Measurements from ENCODE around the gene KPNA1.
"Not testable (repeated sequence)": the region's sequence is repeated elsewhere in the genome, so short reads cannot be mapped to it uniquely, and the experiment has no call there.

The KPNA1 gene

DNA sequence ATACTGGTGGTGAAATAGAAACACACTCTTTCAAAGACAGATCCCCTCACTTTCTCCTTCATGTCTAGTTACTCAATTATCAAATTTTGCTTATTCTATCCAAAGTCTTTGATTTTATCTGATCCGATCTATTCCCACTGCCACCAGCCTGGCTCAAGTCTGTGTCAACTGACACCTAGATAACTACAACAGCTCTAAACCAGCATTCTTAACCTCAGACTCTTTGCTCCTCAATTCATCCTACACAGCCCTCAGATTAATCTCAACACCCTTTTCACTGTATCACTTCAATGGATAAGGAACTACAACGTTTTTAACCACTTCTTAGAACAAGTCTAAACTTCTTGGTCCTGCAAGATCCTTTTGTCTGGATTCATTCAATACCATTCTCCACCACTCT, 9.1 kb downstream of the KPNA1 start:
- no peaks in the 10 kb centered on the region for H3K36me3 ChIP-seq (ENCODE audit: control insufficient read depth, insufficient read depth, low read length)
- H3K27ac ChIP-seq (ENCODE audit: low read depth, low read length) = no peak overlapping the region
- H3K27me3 ChIP-seq (ENCODE audit: control insufficient read depth, insufficient read depth, low read length) = no peaks in the 10 kb centered on the region
- peaks cover 30% of the 10 kb centered on the region for H3K4me1 ChIP-seq (ENCODE audit: control insufficient read depth, insufficient read depth, low read length)
- no peak overlapping the region for H3K9ac ChIP-seq (ENCODE audit: low read length)
- H3K9me3 ChIP-seq (ENCODE audit: control insufficient read depth, insufficient read depth, low read depth, low read length) = no peaks in the 10 kb centered on the region; the same call in 1 of the 2 replicates
- H3K4me3 ChIP-seq (ENCODE audit: low read depth, low read length) = no peak overlapping the region

DNA sequence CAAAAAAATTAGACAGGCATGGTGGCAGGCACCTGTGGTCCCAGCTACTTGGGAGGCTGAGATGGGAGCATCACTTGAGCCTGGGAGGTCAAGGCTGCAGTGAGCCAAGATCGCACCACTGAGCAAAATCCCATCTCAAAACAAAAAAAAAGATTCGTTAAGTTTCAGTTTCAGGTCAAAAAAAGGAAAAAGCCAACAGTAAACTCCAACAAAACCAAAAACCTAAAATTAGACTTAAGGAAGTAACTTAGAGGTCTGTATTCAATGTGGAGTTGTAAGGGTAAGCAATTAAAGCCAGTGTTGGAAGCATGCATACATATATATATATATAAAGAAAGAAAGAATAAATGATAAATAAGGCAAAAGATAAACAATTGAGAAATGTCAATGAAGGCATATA, 11.8 kb downstream of the KPNA1 start:
- H3K36me3 ChIP-seq (ENCODE audit: control insufficient read depth, insufficient read depth, low read length) = no peaks in the 10 kb centered on the region
- no peaks in the 10 kb centered on the region for H3K27me3 ChIP-seq (ENCODE audit: control insufficient read depth, insufficient read depth, low read length)
- H3K9ac ChIP-seq (ENCODE audit: low read length) = no peak overlapping the region
- H3K4me1 ChIP-seq (ENCODE audit: control insufficient read depth, insufficient read depth, low read length) = peaks cover 24% of the 10 kb centered on the region; the same call in 1 of the 2 replicates
- no peaks in the 10 kb centered on the region; the same call in 1 of the 2 replicates for H3K9me3 ChIP-seq (ENCODE audit: control insufficient read depth, insufficient read depth, low read depth, low read length)
- no peak overlapping the region for H3K4me3 ChIP-seq (ENCODE audit: low read depth, low read length)
- no peak overlapping the region for H3K27ac ChIP-seq (ENCODE audit: low read depth, low read length)

DNA sequence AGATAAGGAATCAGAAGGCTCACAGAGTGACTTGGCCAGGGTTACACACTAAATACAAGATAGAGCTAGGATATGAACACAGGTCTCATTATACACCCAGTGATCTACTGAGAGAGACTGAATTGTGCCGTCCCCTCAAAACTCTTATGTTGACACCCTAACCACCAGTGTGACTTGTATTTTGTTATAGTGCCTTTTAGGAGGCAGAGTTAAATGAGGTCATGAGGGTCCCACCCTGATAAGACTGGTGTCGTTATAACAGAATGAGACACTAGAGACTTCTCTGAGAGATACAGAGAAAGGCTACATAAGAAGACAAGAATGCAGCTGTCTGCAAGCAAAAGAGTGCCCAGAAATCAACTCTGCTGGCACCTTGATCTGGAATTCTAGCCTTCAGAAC, 12.6 kb downstream of the KPNA1 start:
- Histone ChIP-seq H3K36me3 (ENCODE audit: control insufficient read depth, insufficient read depth, low read length) (no peaks in the 10 kb centered on the region), H3K4me1 (ENCODE audit: control insufficient read depth, insufficient read depth, low read length) (peaks cover 27% of the 10 kb centered on the region; the same call in 1 of the 2 replicates), H3K4me3 (ENCODE audit: low read depth, low read length) (no peak overlapping the region), H3K9me3 (ENCODE audit: control insufficient read depth, insufficient read depth, low read depth, low read length) (no peaks in the 10 kb centered on the region; the same call in 1 of the 2 replicates), H3K27ac (ENCODE audit: low read depth, low read length) (no peak overlapping the region), H3K9ac (ENCODE audit: low read length) (no peak overlapping the region), H3K27me3 (ENCODE audit: control insufficient read depth, insufficient read depth, low read length) (no peaks in the 10 kb centered on the region)

DNA sequence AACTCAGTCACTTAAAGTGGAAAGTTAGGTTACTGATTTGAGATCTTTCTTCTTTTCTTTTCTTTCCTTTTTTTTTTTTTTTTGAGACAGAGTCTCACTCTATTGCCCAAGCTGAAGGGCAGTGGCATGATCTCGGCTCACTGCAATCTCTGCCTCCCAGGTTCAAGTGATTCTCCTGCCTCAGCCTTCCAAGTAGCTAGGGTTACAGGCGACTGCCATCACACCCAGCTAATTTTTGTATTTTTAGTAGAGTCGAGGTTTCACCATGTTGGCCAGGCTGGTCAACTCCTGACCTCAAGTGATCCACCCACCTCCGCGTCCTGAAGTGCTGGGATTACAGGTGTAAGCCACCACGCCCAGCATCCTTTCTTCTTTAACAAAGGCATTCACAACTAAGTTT, 13.8 kb downstream of the KPNA1 start:
- not testable (repeated sequence) for H3K9me3 ChIP-seq (ENCODE audit: control insufficient read depth, insufficient read depth, low read depth, low read length); H3K27me3 ChIP-seq (ENCODE audit: control insufficient read depth, insufficient read depth, low read length); H3K36me3 ChIP-seq (ENCODE audit: control insufficient read depth, insufficient read depth, low read length); H3K4me3 ChIP-seq (ENCODE audit: low read depth, low read length); H3K27ac ChIP-seq (ENCODE audit: low read depth, low read length); H3K9ac ChIP-seq (ENCODE audit: low read length)
- H3K4me1 ChIP-seq (ENCODE audit: control insufficient read depth, insufficient read depth, low read length) = peaks cover 37% of the 10 kb centered on the region; the same call in 1 of the 2 replicates

DNA sequence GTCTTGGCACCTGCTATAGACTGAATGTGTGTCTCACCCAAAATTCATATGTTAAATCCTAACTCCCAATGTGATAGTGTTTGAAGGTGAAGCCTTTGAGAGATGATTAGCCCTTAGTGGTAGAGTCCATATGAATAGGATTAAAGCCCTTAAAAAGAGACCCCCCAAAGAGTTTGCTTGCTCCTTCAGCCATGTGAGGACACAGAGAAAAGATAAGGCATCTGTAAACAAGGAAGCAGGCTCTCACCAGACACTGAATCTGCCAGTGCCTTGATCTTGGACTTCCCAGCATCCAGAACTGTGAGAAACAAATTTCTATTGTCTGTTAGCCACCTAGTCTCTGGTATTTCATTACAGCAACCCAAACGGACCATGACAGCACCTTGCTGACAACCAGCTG, 16.6 kb downstream of the KPNA1 start:
- H3K4me3 ChIP-seq (ENCODE audit: low read depth, low read length) = no peak overlapping the region
- H3K4me1 ChIP-seq (ENCODE audit: control insufficient read depth, insufficient read depth, low read length) = peaks cover 37% of the 10 kb centered on the region; the same call in 1 of the 2 replicates
- H3K9ac ChIP-seq (ENCODE audit: low read length) = no peak overlapping the region
- H3K9me3 ChIP-seq (ENCODE audit: control insufficient read depth, insufficient read depth, low read depth, low read length) = no peaks in the 10 kb centered on the region
- peaks cover 30% of the 10 kb centered on the region for H3K36me3 ChIP-seq (ENCODE audit: control insufficient read depth, insufficient read depth, low read length)
- no peak overlapping the region for H3K27ac ChIP-seq (ENCODE audit: low read depth, low read length)
- no peaks in the 10 kb centered on the region for H3K27me3 ChIP-seq (ENCODE audit: control insufficient read depth, insufficient read depth, low read length)

DNA sequence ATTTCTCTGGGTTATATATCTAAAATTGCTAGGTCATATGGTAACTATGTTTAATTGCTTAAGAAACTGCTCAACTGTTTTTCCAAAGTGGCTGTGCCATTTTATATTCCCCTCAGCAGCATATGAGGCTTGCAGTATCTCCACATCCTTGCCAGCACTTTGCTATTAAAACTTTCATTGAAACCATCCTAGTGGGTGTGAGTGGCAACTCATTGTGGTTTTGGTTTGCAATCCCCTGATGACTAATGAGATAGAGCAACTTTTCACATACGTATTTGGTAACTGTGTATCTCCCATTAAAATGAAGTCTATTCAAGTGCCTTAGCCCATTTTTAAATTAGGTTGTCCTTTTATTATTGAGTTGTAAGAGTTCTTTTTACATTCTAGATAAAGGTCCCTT, 17.3 kb downstream of the KPNA1 start:
- Histone ChIP-seq H3K27me3 (ENCODE audit: control insufficient read depth, insufficient read depth, low read length) (no peaks in the 10 kb centered on the region), H3K9ac (ENCODE audit: low read length) (no peak overlapping the region), H3K27ac (ENCODE audit: low read depth, low read length) (no peak overlapping the region), H3K4me3 (ENCODE audit: low read depth, low read length) (no peak overlapping the region), H3K4me1 (ENCODE audit: control insufficient read depth, insufficient read depth, low read length) (peaks cover 36% of the 10 kb centered on the region; the same call in 1 of the 2 replicates), H3K36me3 (ENCODE audit: control insufficient read depth, insufficient read depth, low read length) (peaks cover 38% of the 10 kb centered on the region), H3K9me3 (ENCODE audit: control insufficient read depth, insufficient read depth, low read depth, low read length) (no peaks in the 10 kb centered on the region)

DNA sequence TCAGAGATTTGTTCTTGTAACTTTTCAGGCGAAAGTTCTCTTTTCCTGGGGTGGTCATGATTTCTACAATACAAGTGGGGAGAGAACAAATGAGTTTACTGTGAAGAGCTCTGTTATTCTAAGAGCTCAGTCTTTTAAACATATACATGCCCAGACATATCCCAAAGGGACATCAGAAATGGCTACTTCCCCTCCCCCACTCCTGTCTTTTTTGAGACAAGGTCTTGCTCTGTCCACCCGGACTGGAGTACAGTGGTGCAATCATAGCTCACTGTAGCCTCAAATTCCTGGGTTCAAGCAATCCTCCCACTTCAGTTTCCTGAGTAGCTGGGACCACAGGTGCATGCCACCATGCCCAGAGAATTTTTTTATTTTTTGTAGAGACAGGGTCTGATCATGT, 18.2 kb downstream of the KPNA1 start:
- Histone ChIP-seq H3K4me3 (ENCODE audit: low read depth, low read length) (no peak overlapping the region), H3K4me1 (ENCODE audit: control insufficient read depth, insufficient read depth, low read length) (peaks cover 27% of the 10 kb centered on the region; the same call in 1 of the 2 replicates), H3K9me3 (ENCODE audit: control insufficient read depth, insufficient read depth, low read depth, low read length) (no peaks in the 10 kb centered on the region), H3K27ac (ENCODE audit: low read depth, low read length) (peak overlapping the region; percentile 78), H3K9ac (ENCODE audit: low read length) (peak overlapping the region; percentile 38), H3K36me3 (ENCODE audit: control insufficient read depth, insufficient read depth, low read length) (peaks cover 41% of the 10 kb centered on the region), H3K27me3 (ENCODE audit: control insufficient read depth, insufficient read depth, low read length) (no peaks in the 10 kb centered on the region)

DNA sequence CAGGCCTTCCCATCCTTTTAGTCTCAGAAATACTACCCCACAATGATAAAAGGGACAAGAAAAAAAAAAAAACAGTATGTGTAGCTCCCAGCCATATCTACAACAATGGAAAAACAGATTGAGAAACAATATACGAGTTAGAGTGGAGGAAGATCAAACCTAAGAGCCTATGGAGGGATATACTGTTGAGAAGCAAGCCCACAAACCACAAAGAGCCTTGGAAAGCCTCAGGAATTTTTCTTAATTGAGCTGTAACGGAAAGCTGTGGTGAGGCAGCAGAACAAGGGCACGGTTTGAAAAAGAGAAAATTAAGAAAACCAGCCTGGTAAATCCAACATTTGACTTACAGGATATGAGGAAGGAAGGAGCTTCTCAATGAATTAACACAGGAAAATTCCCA, 21.4 kb downstream of the KPNA1 start:
- Histone ChIP-seq H3K4me3 (ENCODE audit: low read depth, low read length) (no peak overlapping the region), H3K4me1 (ENCODE audit: control insufficient read depth, insufficient read depth, low read length) (peaks cover 16% of the 10 kb centered on the region), H3K27me3 (ENCODE audit: control insufficient read depth, insufficient read depth, low read length) (no peaks in the 10 kb centered on the region), H3K9ac (ENCODE audit: low read length) (no peak overlapping the region), H3K9me3 (ENCODE audit: control insufficient read depth, insufficient read depth, low read depth, low read length) (no peaks in the 10 kb centered on the region), H3K36me3 (ENCODE audit: control insufficient read depth, insufficient read depth, low read length) (peaks cover 49% of the 10 kb centered on the region), H3K27ac (ENCODE audit: low read depth, low read length) (no peak overlapping the region)

DNA sequence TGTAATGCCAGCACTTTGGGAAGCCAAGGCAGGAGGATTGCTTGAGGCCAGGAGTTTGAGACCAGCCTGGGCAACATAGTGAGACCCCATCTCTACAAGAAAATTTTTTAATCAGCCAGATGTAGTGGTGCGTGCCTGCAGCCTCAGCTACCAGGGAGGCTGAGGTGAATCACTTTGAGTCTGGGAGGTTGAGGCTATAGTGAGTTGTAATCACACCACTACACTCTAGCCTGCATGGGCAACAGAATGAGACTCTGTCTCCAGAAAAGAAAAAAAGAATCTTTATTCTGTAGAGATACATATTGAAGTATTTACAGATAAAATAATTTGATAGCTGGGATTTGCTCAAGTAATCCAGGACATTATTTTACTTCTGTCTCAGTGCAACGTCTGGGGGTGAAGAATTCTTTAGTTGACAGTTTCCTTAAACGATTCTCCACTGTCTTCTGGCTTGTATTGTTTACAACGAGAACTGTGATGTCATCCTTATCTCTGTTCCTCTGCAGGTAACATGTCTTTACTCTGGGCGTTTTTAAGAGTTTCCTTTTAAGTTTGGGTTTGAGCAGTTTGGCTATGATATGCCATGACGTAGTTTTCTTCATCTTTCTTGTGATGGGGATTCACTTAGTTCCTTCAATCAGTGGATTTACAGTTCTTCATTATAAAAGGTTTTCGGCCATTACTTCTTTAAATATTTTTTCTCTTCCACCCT, 26.3 kb downstream of the KPNA1 start:
- Histone ChIP-seq H3K9ac (ENCODE audit: low read length) (no peak overlapping the region), H3K4me1 (ENCODE audit: control insufficient read depth, insufficient read depth, low read length) (peaks cover 6% of the 10 kb centered on the region), H3K9me3 (ENCODE audit: control insufficient read depth, insufficient read depth, low read depth, low read length) (no peaks in the 10 kb centered on the region), H3K27ac (ENCODE audit: low read depth, low read length) (no peak overlapping the region), H3K4me3 (ENCODE audit: low read depth, low read length) (no peak overlapping the region), H3K36me3 (ENCODE audit: control insufficient read depth, insufficient read depth, low read length) (peaks cover 25% of the 10 kb centered on the region), H3K27me3 (ENCODE audit: control insufficient read depth, insufficient read depth, low read length) (no peaks in the 10 kb centered on the region)

DNA sequence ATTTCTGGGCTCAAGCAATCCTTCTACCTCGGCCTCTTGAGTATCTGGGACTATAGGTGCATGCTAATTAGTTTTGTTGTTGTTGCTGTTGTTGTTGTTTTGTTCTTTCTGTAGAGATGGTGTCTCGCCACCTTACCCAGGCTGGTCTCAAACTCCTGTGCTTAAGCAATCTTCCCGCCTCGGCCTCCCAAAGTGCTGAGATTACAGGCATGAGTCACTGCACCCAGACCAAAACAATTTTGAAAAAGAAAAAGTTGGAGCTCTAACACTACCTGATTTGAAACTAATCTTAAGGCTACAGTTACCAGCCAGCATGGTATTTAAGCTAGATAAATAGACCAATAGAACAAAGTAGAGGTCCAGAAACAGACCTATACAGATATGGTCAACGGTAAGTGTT, 29.8 kb downstream of the KPNA1 start:
- no peaks in the 10 kb centered on the region for H3K27me3 ChIP-seq (ENCODE audit: control insufficient read depth, insufficient read depth, low read length)
- no peak overlapping the region for H3K27ac ChIP-seq (ENCODE audit: low read depth, low read length)
- H3K36me3 ChIP-seq (ENCODE audit: control insufficient read depth, insufficient read depth, low read length) = peaks cover 13% of the 10 kb centered on the region
- peaks cover 13% of the 10 kb centered on the region for H3K4me1 ChIP-seq (ENCODE audit: control insufficient read depth, insufficient read depth, low read length)
- H3K9me3 ChIP-seq (ENCODE audit: control insufficient read depth, insufficient read depth, low read depth, low read length) = no peaks in the 10 kb centered on the region
- H3K9ac ChIP-seq (ENCODE audit: low read length) = no peak overlapping the region
- H3K4me3 ChIP-seq (ENCODE audit: low read depth, low read length) = no peak overlapping the region

DNA sequence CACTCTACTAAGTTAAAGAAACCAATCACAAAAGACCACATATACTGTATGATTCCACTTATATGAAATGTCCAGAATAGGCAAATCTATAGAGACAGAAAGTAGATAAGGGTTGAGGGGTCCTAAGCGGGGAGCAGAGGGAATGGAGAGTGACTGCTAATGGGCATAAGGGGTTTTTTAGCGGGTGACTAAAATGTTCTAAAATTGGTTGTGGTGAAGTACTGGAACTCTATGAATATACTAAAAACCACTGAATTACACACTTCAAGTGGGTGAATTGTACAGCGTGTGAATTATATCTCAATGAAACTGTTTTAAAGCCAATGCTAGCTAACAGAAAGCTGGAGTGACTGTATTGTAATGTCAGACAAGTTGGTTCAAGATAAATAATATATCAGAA, 33.3 kb downstream of the KPNA1 start:
- no peak overlapping the region for H3K4me3 ChIP-seq (ENCODE audit: low read depth, low read length)
- no peak overlapping the region for H3K9ac ChIP-seq (ENCODE audit: low read length)
- H3K4me1 ChIP-seq (ENCODE audit: control insufficient read depth, insufficient read depth, low read length) = peaks cover 13% of the 10 kb centered on the region
- H3K9me3 ChIP-seq (ENCODE audit: control insufficient read depth, insufficient read depth, low read depth, low read length) = no peaks in the 10 kb centered on the region
- no peak overlapping the region for H3K27ac ChIP-seq (ENCODE audit: low read depth, low read length)
- H3K36me3 ChIP-seq (ENCODE audit: control insufficient read depth, insufficient read depth, low read length) = peaks cover 8% of the 10 kb centered on the region
- H3K27me3 ChIP-seq (ENCODE audit: control insufficient read depth, insufficient read depth, low read length) = no peaks in the 10 kb centered on the region

Measured in HUES6 (cell line).